Fibroblast of the conjunctiva (primary cell): Measurements from ENCODE around the gene TRIM33.

Source experiments
- DNase-seq: peaks from one replicate; pipeline ENCODE4 v3.0.0-alpha.2; 2010; ENCODE audit warnings: low read depth

Gene TRIM33

DNA sequence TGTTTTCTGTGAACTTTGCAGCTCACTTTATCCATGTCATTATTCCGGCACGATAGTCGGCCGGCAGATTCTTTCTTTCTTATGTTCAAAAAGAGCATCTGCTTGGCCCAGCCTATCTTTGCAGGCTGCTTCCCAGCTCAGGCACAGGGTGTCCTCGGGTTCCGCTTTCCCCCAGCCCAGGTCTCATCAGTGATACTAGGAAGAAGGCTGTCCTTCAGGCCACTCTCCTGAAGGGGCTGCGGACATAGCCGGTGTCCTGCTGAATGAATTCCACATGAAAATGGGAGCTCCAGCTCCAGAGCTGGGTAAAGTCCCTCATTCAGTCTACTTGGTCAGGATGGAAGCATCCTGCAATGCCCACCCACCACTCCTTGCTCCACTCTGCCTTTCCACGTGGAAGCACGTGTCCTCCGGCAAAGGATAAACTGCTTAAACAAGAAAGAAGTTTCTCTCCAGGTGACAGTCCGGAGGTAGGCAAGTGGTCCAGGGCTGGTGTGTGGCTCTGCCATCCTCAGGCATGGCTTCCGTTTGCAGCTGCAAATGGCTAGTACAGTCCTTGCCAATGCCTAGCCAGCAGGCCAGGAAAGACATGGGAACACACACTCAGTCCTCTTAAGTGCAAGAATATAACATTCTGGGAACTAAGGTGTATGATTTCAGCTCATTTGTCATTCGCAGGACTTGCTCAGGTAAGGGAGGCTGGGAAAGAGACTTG, 161.0 kb downstream of the TRIM33 start:
- no peak for DNase-seq

DNA sequence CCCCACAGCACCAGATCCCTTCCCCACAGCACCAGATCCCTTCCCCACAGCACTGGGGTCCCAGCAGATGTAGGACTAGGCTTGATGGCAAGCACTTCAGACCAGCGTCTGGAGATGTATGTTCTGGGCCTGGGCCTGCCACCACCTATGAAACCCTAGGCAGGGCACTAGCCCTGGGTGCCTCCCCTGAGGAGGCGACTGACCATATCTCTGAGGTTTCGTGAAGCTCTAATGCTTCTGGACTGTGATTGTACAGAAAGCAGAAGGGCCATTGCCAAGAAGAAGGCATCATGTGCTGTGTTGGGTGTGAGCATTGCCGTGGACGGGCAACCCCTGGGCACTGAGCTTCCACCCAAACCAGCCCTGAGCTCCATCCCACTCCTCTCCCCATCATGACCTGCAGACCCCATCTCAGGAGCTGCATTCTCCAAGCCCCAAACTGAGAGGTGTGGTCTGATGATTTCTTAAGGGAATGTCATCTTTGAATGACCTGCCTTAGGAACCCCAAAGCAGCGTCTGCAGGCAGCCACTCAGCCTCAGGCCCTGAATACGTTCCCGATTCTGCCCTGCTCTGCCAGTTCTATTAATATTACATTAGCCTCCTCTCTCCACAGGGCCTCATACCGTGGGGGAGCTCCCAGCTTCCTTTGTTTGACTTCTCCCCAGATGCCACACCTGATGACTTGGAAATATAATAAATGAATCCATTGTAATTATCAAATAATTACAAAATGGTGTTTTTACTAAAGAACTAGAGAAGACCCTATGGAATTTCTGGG, 163.4 kb downstream of the TRIM33 start:
- no peak for DNase-seq

DNA sequence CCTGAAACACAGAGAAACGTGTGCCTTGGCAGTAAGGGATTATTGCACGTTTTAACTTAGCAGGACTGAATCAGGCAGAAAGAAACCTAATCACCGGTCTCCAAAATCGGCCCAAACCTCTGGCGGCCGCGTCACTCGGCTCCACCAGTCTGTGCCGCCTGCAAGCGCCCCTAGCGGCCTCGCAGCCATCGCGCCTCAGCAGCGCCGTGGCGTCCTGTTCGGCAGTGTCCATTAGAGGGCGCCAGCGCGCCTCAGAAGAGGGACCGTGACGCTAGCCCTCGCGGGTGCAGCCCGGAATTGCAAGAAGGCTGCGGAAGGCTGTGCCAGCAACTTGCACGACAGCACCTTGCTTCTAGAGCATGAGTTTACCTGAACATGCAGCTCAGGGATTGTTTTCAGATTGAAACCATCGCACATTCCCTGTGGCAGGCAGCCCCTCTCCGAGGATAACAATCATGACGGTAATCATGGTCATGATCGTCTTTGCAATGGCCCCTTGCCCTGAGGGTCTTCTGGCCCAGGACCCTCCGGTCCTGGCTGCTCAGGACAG, 164.4 kb downstream of the TRIM33 start:
- peak; percentile 86 for DNase-seq

DNA sequence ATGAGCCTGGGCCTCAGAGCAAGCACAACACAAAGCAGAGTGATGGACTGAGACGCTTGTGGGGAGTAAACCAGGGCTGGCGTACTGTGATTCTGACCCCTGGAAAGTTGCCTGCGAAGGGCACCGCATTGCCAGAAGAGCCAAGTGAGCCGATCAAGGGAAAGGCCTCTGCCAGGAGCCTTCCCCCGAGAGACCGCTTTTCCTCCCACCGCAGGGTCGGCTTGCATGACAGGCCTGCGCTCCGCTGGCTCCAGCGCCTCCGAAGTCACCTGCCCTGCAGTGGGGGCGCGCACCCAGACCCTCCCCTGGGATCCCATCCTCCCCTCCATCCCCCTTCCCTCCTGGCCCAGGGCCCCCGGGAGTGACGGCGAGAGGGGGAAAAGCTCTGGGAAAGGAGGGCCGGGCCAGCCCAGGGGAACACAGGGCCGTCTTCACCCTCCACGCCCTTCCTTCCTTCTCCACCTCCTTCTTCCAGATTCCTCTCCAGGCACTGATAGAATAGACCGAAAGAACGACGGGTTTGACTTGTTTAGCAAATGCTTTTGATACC, 165.0 kb downstream of the TRIM33 start:
- no peak for DNase-seq

DNA sequence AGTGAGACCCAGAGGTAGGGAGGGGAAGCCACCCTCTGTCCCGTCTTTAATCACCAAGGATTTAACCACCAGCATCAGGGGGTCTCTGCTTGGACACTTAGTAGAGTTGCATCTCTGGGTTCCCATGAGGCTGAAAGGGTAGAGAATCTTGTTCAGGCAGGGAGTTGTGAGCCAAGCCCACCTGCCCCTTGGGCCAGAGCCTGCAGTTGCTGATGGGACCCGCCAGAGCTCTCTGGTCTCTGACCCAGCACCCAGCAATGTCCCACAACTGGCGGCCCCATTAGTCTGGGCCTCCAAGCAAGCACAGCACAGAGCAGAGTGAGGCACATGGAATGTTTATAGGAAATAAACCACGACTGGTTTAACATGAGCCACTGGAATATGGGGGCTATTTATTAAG, 166.3 kb downstream of the TRIM33 start:
- DNase-seq: peak; percentile 59
